Central memory CD4-positive, alpha-beta T cell (primary cell): ENCODE data around the gene DOC2A.
"Not testable (repeated sequence)": the region's sequence is repeated elsewhere in the genome, so short reads cannot be mapped to it uniquely, and the experiment has no call there.

ENCODE experiments used
- DNase-seq: peaks from one replicate; pipeline ENCODE4 v3.0.0; 2022

DOC2A gene

GRCh38 chr16:30026449-30026848, 15.6 kb upstream of the DOC2A start:
- DNase-seq = no peak

- DNase-seq = no peak
Observed at GRCh38 chr16:30025574-30025973, 14.7 kb upstream of the DOC2A start.

GRCh38 chr16:30025156-30025555, 14.3 kb upstream of the DOC2A start:
- DNase-seq = no peak

GRCh38 chr16:30024451-30024850, 13.6 kb upstream of the DOC2A start:
- DNase-seq = no peak

GRCh38 chr16:30023586-30023985, 12.8 kb upstream of the DOC2A start:
- DNase-seq = no peak

- no peak for DNase-seq
Observed at GRCh38 chr16:30022887-30023286, 12.1 kb upstream of the DOC2A start, which contains the start of gene C16orf92. Gene C16orf92 (plus strand): TSS chr16:30023198. CDS start chr16:30023341, 143 bp downstream.

- no peak for DNase-seq
Observed at GRCh38 chr16:30018731-30019158, 7.9 kb upstream of the DOC2A start.

GRCh38 chr16:30017937-30018336, 7.1 kb upstream of the DOC2A start:
- DNase-seq = not testable (repeated sequence)

GRCh38 chr16:30017277-30017656, 6.4 kb upstream of the DOC2A start:
- DNase-seq = no peak

GRCh38 chr16:30016555-30017276, 5.9 kb upstream of the DOC2A start:
- no peak for DNase-seq

GRCh38 chr16:30015450-30015849, 4.6 kb upstream of the DOC2A start:
- DNase-seq = not testable (repeated sequence)

GRCh38 chr16:30012598-30012997, 1.8 kb upstream of the DOC2A start:
- DNase-seq = not testable (repeated sequence)

- DNase-seq = no peak
Observed at GRCh38 chr16:30011714-30012504, 1.1 kb upstream of the DOC2A start.

GRCh38 chr16:30009990-30010843, 610 bp downstream of the DOC2A start:
- no peak for DNase-seq

GRCh38 chr16:30009085-30009862, 1.6 kb downstream of the DOC2A start:
- no peak for DNase-seq

GRCh38 chr16:30007378-30007895, 3.4 kb downstream of the DOC2A start:
- DNase-seq = no peak

- DNase-seq = no peak
Observed at GRCh38 chr16:30006659-30007377, 4.0 kb downstream of the DOC2A start.

- no peak for DNase-seq
Observed at GRCh38 chr16:30006095-30006473, 4.7 kb downstream of the DOC2A start.

GRCh38 chr16:30005341-30006094, 5.3 kb downstream of the DOC2A start:
- DNase-seq = peak; percentile 21

GRCh38 chr16:30004811-30005242, 6.0 kb downstream of the DOC2A start:
- no peak for DNase-seq

GRCh38 chr16:30004424-30004776, 6.4 kb downstream of the DOC2A start:
- DNase-seq = no peak
